Right lobe of liver (tissue), 6 donors: Measurements from ENCODE around the gene ARHGAP4. TPM values are rescaled to one million over a fixed set of nuclear protein-coding genes. Genes with fewer than 3 reads are reported as not detected.

Experiments used
- ATAC-seq, 4 donors: fragments of 200-7000 bp; cut with Tn5 transposase; one replicate each; pipeline ENCODE4 v1.9.1; 2020; ENCODE audit warnings: mild to moderate bottlenecking in 4 of 4, moderate library complexity in 4 of 4
- DNase-seq, 3 donors: peaks; one replicate each; pipeline ENCODE4 v3.0.0-alpha.2; 2020
- H3K27ac ChIP-seq, 3 donors: fragments of 200-600 bp; one replicate each; pipeline ENCODE4 v1.8.0; 2022
- H3K27me3 ChIP-seq, 2 donors: fragments of 200-600 bp; one replicate each; pipeline ENCODE4 v1.8.0; 2022
- H3K36me3 ChIP-seq, 4 donors: fragments of 200-600 bp; sonication (generic) in 1 of 4; one replicate each; pipeline versions ENCODE4 v1.5.1 to v1.8.0; 2017 to 2022; ENCODE audit warnings: control low read depth in 1 of 4
- H3K4me1 ChIP-seq, 4 donors: fragments of 200-600 bp; sonication (generic) in 1 of 4; one replicate each; pipeline versions ENCODE4 v1.5.1 to v1.8.0; 2017 to 2022; ENCODE audit warnings: control low read depth in 1 of 4
- H3K4me3 ChIP-seq, 3 donors: fragments of 200-600 bp; one replicate each; pipeline ENCODE4 v1.8.0; 2022
- H3K9me3 ChIP-seq, 4 donors: fragments of 200-600 bp; sonication (generic) in 1 of 4; one replicate each; pipeline versions ENCODE4 v1.5.1 to v1.8.0; 2017 to 2022; ENCODE audit warnings: control low read depth in 1 of 4
- CTCF ChIP-seq, 4 donors: fragments of 200-600 bp in 3 of 4; fragments of 450-650 bp in 1 of 4; IDR thresholded peaks; one replicate each; pipeline versions ENCODE4 v1.5.1 to v1.8.0; 2016 to 2022; ENCODE audit warnings: antibody characterized with exemption in 4 of 4, mild to moderate bottlenecking in 2 of 4
- POLR2A ChIP-seq: fragments of 450-650 bp; IDR thresholded peaks from one replicate; pipeline ENCODE4 v1.6.1; 2017; ENCODE audit warnings: antibody characterized with exemption, mild to moderate bottlenecking
- WGBS: methylation state at CpG from one replicate; pipeline ENCODE4 v1.1.6; 2018; ENCODE audit warnings: low coverage, low lambda C conversion rate; ENCODE audit not compliant: insufficient coverage; ENCODE audit errors: missing lambda C conversion rate; 5-methylcytosine and 5-hydroxymethylcytosine counted together
- intact Hi-C, 2 donors: fragments of 100-400 bp; cut with DNase I; formaldehyde crosslinking; loops; one replicate each; pipeline versions ENCODE4 v1.11.2 to v1.14.1; 2022
- total RNA-seq, 6 experiments: library from RNA; depleted of rRNA in 2 of 6; stranded (reverse); fragments of >200 nt in 2 of 6; fragmentation: NEBNext Ultra II Directional in 3 of 6; extraction: Animal tissue kit (Norgen Biotek cat#: 25700) in 3 of 6; gene quantifications; one replicate each; pipeline versions ENCODE4 v1.1.0 to v1.2.4, GENCODE V29; 2016 to 2023
- donor health status: DM: no; HTN: yes; CAD: no.
- donor health status: DM: no; HTN: no; CAD: no.
- donor health status: DM: no; HTN: no; CAD: no.
- donor health status: DM: no; HTN: yes; CAD: no.
- donor health status: DM: no; HTN: yes; CAD: no.

The ARHGAP4 gene
- total RNA-seq, 6 experiments from 2014 or later: 5.5 to 11.9 (median 8.7) TPM

- DNase-seq (no peak), ATAC-seq (no peak)
- 74% methylated on average over 6 of the region's 6 CpGs for WGBS
- intact Hi-C loops: no loop called here
- no peak overlapping the region for H3K4me3 ChIP-seq
- no peaks in the 10 kb centered on the region for H3K36me3 ChIP-seq
- H3K9me3 ChIP-seq: no peaks in the 10 kb centered on the region
- no peaks in the 10 kb centered on the region for H3K4me1 ChIP-seq
- H3K27me3 ChIP-seq: no peaks in the 10 kb centered on the region
- no peak for TF ChIP-seq CTCF (IDR thresholded peaks at IDR 0.05)
- TF ChIP-seq POLR2A: no peak
- no peak overlapping the region for H3K27ac ChIP-seq
Measured at GRCh38 chrX:153911798-153912197, 14.3 kb downstream of the ARHGAP4 start.

- TF ChIP-seq POLR2A (no peak), CTCF (IDR thresholded peaks at IDR 0.05) (no peak)
- no peaks in the 10 kb centered on the region for H3K4me1 ChIP-seq
- H3K27ac ChIP-seq: no peak overlapping the region
- H3K36me3 ChIP-seq: no peaks in the 10 kb centered on the region
- no peaks in the 10 kb centered on the region for H3K9me3 ChIP-seq
- no peak for ATAC-seq
- DNase-seq: no peak
- H3K27me3 ChIP-seq: no peaks in the 10 kb centered on the region
- WGBS: no CpG with 5 or more reads among the region's 22 CpGs
- H3K4me3 ChIP-seq: no peak overlapping the region
- intact Hi-C loops: no loop called here
Measured at GRCh38 chrX:153910446-153910845, 15.6 kb downstream of the ARHGAP4 start.

GRCh38 chrX:153909980-153910360 is 16.1 kb downstream of the ARHGAP4 start:
- H3K27me3 ChIP-seq: no peaks in the 10 kb centered on the region
- no peak for TF ChIP-seq POLR2A
- no peak for TF ChIP-seq CTCF (IDR thresholded peaks at IDR 0.05)
- H3K9me3 ChIP-seq: no peaks in the 10 kb centered on the region
- WGBS: 95% methylated on average over 7 of the region's 25 CpGs
- no peaks in the 10 kb centered on the region for H3K4me1 ChIP-seq
- no peak overlapping the region for H3K4me3 ChIP-seq
- H3K36me3 ChIP-seq: no peaks in the 10 kb centered on the region
- DNase-seq (no peak), ATAC-seq (no peak)
- intact Hi-C loops: no loop called here
- H3K27ac ChIP-seq: no peak overlapping the region

GRCh38 chrX:153909024-153909979 is 16.8 kb downstream of the ARHGAP4 start:
- no peaks in the 10 kb centered on the region for H3K4me1 ChIP-seq
- intact Hi-C loops: no loop called here
- H3K36me3 ChIP-seq: no peaks in the 10 kb centered on the region
- H3K27ac ChIP-seq: no peak overlapping the region
- 59% methylated on average over 3 of the region's 37 CpGs for whole genome bisulfite sequencing
- TF ChIP-seq CTCF (IDR thresholded peaks at IDR 0.05) (no peak), POLR2A (no peak)
- no peak for ATAC-seq
- no peaks in the 10 kb centered on the region for H3K27me3 ChIP-seq
- H3K9me3 ChIP-seq: no peaks in the 10 kb centered on the region
- H3K4me3 ChIP-seq: no peak overlapping the region
- DNase-seq: no peak
